NOMO-1 (cell line): ENCODE results near the gene ABL2.
A peak's percentile ranks its signal among the peaks of the same experiment; 100 is the strongest.
"Not testable (repeated sequence)": the region's sequence is repeated elsewhere in the genome, so short reads cannot be mapped to it uniquely, and the experiment has no call there.

Experiments used
- DNase-seq, 2 experiments: peaks; one replicate each; lab custom pipeline; 2025; ENCODE audit not compliant: unreplicated experiment in 2 of 2; lab: John Stamatoyannopoulos, UW

ABL2 gene

DNA sequence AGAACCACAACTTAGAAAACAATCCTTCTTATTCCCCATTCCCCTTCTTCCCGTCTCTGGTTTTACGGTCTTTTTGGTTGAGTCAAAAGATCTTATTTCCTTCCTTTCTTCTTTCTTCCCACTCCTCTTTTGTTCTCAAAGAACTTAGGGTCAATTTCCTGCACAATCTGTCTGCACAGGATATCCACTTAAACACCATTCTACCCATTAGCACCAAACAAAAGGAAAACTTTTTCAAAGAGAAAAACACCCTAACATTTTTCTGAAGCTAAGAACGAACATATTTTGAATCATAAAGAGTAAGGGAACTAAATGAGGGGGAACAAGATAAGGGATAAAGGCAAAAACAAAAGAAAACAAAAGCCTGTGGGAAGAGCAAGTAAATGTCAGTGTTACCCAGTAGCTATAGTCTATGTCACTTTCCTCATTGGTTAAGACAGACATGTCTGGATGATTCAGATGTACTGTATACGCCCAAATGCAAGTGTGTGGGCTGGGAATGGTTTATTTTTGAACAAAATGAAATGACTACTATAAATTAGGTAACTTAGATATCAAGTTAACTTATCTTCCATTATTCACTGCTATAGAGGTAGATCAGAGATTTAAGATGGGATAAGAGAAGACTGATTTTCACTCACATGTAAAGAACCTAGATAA lies 87.8 kb downstream of the ABL2 start:
- DNase-seq: no peak

DNA sequence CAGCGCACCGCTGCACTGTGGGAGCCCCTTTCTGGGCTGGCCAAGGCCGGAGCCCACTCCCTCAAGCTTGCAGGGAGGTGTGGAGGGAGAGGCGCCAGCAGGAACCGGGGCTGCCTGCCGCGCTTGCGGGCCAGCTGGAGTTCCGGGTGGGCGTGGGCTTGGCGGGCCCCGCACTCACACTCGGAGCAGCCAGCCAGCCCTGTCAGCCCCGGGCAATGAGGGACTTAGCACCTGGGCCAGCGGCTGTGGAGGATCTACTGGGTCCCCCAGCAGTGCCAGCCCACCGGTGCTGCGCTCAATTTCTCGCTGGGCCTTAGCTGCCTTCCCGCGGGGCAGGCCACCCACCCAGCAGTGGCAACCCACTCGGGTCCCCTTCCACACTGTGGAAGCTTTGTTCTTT lies 90.7 kb downstream of the ABL2 start:
- DNase-seq: not testable (repeated sequence)

DNA sequence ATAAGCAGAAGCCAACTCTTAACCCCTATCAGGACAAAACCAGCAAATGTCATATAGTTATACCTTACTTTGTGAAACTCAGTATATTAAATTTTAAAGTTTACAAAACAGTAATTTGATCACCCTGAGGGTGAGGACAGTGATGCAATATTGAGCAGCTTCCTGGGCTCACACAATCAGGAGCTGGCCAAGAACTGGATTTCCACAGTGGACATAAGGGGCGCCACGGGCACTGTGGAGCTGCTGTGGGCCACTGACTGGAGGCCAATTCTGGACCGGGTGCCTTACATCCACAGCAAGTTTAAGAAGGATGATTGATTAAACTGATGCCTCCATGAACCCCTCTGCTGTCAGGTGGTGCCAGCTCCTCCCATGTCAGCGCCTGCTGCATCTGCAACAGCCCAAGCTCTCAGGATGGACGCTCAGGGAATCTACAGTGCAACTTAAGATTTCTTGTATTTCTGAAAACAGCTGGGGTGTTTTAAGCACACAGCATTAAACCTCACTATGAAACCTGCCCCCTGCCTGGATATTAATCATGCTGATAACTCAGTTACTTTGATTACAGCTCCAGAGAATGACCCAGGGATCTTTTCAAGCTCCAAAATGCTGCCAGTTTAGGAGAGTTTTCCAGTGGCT lies 91.7 kb downstream of the ABL2 start:
- no peak for DNase-seq

DNA sequence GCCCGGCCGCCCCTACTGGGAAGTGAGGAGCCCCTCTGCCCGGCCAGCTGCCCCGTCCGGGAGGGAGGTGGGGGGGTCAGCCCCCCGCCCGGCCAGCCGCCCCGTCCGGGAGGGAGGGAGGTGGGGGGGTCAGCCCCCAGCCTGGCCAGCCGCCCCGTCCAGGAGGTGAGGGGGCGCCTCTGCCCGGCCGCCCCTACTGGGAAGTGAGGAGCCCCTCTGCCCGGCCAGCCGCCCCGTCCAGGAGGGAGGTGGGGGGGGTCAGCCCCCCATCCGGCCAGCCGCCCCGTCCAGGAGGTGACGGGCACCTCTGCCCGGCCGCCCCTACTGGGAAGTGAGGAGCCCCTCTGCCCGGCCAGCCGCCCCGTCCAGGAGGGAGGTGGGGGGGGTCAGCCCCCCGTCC lies 93.8 kb downstream of the ABL2 start:
- not testable (repeated sequence) for DNase-seq

DNA sequence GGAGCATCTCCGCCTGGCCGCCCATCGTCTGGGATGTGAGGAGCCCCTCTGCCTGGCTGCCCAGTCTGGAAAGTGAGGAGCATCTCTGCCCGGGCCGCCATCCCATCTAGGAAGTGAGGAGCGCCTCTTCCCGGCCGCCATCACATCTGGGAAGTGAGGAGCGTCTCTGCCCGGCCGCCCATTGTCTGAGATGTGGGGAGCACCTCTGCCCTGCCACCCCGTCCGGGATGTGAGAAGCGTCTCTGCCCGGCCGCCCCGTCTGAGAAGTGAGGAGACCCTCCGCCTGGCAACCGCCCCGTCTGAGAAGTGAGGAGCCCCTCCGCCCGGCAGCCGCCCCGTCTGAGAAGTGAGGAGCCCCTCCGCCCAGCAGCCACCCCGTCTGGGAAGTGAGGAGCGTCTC lies 94.3 kb downstream of the ABL2 start:
- not testable (repeated sequence) for DNase-seq

DNA sequence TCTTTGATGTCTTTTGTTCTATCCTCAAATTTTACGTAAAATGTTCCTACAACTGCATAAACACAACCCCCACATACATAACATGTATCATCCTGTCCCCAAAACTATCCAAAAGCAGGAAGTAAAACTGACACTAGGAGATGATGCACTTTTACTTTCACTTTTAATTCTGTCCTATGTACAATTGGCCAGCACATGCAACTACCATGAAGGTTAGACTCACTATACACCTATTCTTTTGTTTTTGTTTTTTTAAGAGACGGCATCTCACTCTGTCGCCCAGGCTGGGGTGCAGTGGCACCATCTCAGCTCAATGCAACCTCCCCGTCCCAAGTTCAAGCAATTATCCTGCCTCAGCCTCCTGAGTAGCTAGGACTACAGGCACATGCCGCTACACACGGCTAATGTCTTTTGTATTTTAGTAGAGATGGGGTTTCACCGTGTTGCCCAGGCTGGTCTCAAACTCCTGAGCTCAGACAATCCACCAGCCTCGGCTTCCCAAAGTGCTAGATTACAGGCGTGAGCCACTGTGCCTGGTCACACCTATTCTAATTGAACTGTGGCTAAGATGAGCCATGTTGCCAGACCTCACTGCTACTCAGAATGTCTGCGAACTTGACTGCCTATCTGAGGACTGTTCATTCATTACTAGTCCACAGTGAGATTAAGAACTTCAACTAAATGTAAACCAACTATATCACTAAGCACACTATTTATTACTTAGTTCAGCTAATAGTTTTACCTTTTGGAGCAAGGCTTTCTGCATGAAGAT lies 99.6 kb downstream of the ABL2 start:
- DNase-seq: peak; percentile 67 to 87

DNA sequence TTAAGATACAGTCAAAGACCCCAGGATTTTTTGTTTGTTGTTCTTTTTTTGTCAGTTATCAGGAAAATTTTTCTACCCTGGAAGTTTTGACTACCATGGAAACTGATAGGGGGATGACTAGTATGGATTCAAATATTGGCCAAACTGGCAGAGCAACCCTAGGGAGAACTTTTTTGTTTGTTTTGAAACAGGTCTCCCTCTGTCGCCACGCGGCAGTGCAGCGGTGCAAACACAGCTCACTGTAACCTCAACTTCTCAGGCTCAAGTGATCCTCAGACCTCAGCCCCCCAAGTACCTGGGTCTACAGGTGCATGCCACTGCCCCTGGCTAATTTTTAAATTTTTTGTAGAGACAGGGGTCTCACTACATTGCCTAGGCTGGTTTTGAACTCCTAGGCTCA lies 101.0 kb downstream of the ABL2 start:
- DNase-seq: no peak

DNA sequence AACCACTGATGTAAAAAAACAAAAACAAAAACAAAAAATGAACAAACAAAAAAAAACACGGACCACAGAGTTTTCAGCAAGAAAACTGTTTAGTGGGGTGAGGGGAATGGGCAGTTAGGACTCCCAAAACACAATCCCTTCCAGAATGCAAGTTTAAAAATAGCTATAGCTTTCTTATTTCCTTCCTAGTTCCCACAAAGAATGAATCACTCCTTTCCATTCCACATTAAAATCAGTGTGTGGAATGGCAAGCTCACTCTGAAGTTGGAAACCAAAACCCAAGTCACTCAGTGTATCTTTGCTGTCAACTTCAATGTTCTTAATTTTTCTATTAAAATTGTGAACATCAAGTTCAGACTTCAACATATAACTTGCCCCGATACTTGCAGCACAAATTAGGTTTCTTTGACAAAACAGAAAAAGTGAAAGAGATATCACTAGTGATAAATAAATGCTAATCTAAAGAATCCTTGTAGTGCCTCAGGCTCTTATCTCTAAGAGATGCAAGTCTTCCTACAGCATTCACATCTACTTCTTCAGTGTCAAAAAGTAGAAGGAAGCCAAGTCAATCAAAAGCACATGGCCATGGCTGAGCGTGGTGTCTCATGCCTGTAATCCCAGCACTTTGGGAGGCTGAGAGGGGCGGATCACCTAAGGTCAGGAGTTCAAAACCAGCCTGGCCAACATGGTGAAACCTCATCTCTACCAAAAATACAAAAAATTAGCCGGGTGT lies 102.1 kb downstream of the ABL2 start:
- no peak for DNase-seq

DNA sequence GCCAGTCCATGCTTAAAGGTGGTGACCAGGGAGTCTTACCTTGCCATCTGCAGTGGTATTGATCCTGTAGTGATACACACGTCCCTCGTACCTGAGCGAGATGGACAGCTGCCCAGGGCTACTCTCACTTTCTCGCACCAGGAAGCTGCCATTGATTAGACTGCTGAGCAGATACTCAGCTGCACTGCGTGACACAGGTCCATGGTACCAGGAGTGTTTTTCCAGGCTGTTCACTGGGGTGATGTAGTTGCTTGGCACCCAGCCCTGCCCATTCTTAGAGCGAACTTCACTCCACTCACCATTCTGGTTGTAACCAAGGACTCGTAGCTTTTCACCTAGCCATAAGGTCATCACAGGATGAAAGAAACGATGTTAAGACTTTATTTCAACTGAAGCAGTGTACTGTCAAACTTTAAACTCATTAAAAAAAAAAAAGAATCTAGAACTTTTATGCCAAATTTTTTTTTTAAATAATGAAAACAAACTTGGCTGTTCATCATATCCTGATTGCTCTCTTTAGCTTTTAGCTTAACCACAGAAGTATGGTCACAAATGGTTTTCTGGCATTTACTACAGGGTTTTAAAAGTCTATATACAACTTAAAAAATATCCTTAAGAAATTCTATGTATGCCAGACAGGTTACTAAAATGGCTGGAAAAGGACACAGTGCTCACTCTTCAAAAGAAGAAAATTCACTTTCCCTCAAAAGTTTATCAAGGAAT lies 103.0 kb downstream of the ABL2 start:
- DNase-seq: no peak

DNA sequence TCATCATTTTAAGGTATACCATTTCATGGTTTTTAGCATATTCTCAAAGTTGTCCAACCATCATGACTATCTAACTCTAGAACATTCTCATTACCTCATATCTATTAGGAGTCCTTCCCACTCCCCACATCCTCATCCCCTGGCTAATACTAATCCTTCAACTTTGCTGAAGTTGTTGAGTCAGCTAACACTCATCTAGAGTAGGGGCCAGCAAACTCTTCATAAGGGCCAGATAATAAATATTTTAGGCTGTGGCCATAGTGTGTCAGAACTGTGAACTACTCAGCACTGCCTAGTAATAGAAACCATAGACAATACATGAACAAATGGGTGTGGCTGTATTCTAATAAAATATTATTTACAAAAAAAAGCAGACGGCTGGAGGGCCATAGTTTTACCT lies 104.6 kb downstream of the ABL2 start:
- DNase-seq: no peak

DNA sequence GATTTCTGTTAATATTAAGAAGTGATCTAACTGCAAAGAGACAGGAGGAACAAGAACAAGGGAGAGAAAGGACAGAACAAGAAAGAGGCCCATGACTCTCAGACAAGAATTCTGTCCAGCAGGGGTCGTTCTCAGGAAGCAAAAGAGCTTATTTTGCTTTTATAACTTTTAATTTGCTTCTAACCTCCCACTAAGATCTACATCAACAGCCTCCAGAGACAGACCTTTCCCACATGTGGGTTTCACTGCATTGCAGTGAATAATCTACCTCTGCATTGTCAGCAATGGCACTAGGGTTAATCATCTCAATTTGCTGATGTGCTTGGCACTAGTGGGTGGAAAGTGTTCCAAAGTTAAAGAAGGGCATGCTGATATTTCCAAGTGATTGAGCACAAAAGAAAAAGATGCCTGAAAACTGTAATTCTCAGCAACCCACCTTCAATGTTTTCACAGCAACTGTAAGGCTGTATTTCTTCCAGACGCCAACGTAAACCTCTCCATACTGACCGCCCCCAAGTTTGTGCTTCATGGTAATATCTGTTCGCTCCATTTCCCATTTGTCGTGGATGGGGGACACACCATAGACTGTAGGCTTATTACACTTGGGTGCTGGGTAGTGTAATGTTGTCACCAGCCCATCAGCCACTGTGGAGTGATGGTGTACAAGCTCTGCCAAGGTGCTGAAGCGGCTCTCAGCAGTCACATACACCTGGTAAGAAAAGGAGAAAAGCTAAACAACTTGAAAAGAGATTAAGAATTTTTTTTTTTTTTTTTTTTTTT lies 108.1 kb downstream of the ABL2 start:
- peak in 1 of 2 experiments; percentile 52 for DNase-seq

DNA sequence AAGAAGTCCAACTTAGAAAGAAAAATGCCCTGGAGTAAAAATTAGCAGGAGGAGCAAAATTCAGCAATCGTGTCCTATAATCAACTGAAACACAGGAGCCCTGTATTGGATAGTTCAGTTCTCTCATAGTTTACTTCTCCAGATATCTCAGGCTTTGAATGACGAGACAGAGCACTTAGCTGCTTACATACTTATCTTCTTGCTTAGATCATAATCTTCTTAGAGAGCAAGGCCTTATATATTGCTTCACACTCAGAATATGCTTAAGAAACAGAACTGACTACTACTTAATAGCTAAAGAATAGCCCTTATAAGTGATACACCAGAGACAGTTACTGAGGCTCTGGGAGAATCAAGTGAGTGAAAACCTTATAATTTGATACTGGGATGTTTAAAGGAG lies 108.7 kb downstream of the ABL2 start:
- DNase-seq: no peak

DNA sequence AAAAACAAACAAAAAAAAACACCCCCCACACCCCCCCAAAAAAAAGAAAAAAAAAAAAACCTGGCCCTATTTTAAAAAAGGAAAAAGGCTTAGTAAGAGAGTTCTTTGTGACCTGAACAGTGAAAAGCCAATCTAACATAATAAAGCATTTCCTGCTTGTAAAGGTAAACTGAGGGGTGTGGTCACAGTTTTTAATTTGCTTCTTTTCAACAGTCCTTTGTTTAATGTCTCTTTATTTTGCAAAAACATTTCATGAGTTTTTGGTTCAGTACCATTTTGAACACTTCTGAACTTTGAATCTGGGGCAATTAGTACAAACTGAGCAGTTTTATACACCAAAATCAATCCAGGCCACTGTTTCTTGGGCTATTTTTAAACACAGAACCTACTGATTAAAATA lies 110.0 kb downstream of the ABL2 start:
- no peak for DNase-seq

DNA sequence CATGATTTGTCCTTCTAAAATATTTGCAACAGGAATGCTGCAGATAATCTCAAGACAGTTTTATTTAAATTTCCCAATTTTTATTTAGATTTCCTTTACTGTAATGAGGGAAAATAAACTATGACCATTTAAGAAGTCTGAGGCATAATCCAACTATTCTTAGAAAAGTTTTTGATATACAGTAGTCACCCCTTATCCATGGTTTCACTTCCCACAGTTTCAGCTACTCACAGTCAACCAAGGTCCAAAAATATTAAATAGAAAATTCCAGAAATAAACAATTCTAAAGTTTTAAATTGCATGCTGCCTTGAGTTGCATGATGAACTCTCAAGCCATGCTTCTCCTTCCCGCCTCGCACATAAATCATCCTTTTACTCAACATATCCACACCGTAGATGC lies 114.3 kb downstream of the ABL2 start:
- DNase-seq: no peak

DNA sequence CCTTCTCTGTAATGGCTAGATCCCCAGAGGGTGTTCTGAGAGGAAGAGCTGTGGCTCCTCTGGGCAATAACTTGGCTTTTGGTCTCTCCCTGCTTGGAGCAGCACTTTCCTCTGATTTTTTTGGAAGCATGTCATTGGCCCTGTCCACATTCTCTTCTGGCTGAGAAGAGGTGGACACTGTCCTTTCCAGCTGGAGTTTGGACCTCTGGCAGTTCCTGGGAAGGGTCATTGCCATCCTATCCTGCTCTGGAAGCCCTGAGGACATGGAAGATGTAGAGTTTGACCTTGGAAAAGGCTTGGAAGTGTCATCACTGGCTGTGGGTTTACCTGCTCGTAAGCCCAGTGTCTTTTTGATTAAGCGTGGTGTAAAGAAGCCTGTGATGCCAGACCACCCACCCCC lies 120.8 kb downstream of the ABL2 start:
- no peak for DNase-seq

DNA sequence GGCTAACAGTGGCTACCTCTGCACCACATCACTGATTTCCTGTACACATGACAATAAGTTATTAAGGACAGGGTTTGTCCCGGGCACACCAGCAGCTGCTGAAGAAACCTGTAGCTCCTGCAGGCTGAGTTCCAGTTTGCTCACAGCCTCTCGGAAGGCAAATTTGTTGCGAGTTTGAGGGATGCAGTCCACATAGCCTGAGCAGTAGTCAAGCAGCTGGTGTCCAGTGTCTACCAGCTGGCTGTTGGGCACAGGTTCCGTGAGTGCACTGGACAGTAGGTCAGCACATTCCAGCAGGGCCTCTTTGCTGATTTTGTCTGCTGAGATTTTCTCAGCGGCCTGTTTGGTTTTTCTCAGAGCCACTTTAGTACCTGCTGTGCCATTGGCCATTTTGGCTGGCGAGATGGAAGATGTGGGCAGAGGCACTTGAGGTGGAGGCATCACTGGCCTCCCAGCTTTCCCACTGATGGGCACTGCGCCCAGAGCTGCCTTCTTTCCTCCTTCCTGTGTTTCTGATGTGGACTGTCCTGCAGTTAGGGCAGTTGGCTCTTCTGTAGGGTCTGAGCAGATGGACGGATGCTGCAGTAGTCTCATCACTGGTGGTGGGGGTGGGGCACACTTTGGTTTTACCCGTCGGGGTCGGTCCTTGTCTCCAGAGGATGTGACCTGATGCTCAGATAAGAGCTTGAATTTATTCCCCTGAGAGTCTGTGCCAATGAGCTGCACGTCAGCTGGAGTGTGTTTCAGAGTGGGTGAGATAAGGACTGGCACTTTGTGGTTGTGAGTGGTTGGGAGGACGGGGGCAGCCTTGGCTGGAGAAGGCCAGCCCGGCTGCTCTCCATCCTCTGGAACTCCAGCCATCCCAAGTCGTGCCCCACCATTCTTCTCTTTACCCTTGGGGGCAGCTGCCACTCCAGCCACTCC lies 121.5 kb downstream of the ABL2 start:
- DNase-seq: no peak

DNA sequence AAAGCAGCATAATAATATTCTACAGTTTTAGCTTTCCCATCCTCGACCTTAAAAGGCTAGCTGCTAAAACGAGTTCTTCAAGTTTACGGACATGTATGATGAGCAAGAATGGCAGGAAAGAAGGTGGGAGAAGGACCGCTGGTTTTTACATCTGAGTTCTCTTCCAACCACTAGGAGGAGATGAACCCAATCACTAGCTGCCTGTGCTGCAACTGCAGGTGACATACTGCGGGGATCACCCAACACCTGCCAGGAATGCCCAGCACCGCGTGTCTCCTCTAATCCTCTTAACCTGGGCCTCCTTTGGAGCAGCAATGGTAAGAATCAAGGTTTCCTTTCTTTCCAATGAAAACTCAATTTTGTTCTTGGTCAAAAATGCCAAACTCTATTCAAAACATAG lies 124.1 kb downstream of the ABL2 start:
- no peak for DNase-seq

DNA sequence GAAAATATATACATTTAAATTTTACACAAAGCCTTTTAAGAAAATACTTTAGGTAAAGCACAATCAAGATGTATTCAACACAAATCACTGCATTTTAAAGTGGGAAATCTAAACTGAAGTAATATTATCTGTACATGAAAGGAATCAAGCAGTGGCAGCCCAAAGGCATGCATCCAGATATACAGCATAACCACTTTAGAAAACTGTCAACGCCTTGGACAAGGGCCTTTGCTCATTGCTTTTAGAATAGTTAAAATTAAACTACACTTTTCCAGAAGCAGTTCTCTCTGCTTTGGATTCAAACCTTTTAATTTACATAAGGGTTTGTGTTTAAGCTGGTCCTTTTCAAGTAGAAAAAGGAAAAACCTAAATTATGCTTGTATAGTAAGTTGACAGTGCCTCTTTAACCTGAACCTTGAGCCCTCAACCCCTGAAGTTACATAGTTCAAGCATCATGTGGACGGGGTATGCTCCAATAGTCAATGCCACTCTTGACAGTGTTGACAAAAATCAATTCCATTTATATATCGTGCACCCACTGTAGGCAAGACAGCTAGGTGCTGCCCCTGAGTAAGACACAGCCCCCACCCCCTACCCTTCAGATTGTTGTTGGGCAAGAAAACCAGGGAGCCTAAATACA lies 124.7 kb downstream of the ABL2 start:
- DNase-seq: no peak
